Measurements from ENCODE around the gene USP28.

- no peak for TF ChIP-seq POLR2A (IDR thresholded peaks at IDR 0.05; ENCODE audit: low read depth, low read length)
- no peak for TF ChIP-seq POLR2AphosphoS5 (IDR thresholded peaks at IDR 0.05; ENCODE audit: low read depth, low read length)
These were observed 33.7 kb downstream of the USP28 start for GRCh38 chr11:113841691-113842090.
